Measurements from ENCODE around the gene DCP2. TPM values are rescaled to one million over a fixed set of nuclear protein-coding genes. Genes with fewer than 3 reads are reported as not detected.

Gene DCP2
- total RNA-seq, 1 donor from 2014 or later = 96.1 TPM

- H3K4me3 Mint-ChIP-seq = no peak overlapping the region
- H3K27ac Mint-ChIP-seq (ENCODE audit: unreplicated experiment) = no peak overlapping the region
- no peak for TF ChIP-seq CTCF (conservative IDR thresholded peaks at IDR 0.05)
- no peaks in the 10 kb centered on the region for H3K9me3 Mint-ChIP-seq
- H3K4me1 Mint-ChIP-seq = no peaks in the 10 kb centered on the region
- DNase-seq (ENCODE audit: low read depth, low spot score) = no peak
- no peaks in the 10 kb centered on the region for H3K27me3 Mint-ChIP-seq (ENCODE audit: low read depth)
- H3K36me3 Mint-ChIP-seq (ENCODE audit: low read depth) = peaks cover 12% of the 10 kb centered on the region
Observed at GRCh38 chr5:113003763-113004162, 27.2 kb downstream of the DCP2 start.

- no peaks in the 10 kb centered on the region for H3K9me3 Mint-ChIP-seq
- peaks cover 12% of the 10 kb centered on the region for H3K36me3 Mint-ChIP-seq (ENCODE audit: low read depth)
- no peak for TF ChIP-seq CTCF (conservative IDR thresholded peaks at IDR 0.05)
- DNase-seq (ENCODE audit: low read depth, low spot score) = no peak
- H3K4me1 Mint-ChIP-seq = no peaks in the 10 kb centered on the region
- no peak overlapping the region for H3K4me3 Mint-ChIP-seq
- no peak overlapping the region for H3K27ac Mint-ChIP-seq (ENCODE audit: unreplicated experiment)
- no peaks in the 10 kb centered on the region for H3K27me3 Mint-ChIP-seq (ENCODE audit: low read depth)
Observed at GRCh38 chr5:113005454-113005853, 28.9 kb downstream of the DCP2 start.

GRCh38 chr5:113017881-113018635 lies 41.5 kb downstream of the DCP2 start:
- H3K4me3 Mint-ChIP-seq = no peak overlapping the region
- no peak for DNase-seq (ENCODE audit: low read depth, low spot score)
- no peaks in the 10 kb centered on the region for H3K4me1 Mint-ChIP-seq
- no peaks in the 10 kb centered on the region for H3K9me3 Mint-ChIP-seq
- no peak for TF ChIP-seq CTCF (conservative IDR thresholded peaks at IDR 0.05)
- no peak overlapping the region for H3K27ac Mint-ChIP-seq (ENCODE audit: unreplicated experiment)
- peaks cover 12% of the 10 kb centered on the region for H3K36me3 Mint-ChIP-seq (ENCODE audit: low read depth)
- H3K27me3 Mint-ChIP-seq (ENCODE audit: low read depth) = no peaks in the 10 kb centered on the region

- no peak for TF ChIP-seq CTCF (conservative IDR thresholded peaks at IDR 0.05)
- H3K4me3 Mint-ChIP-seq = no peak overlapping the region
- H3K36me3 Mint-ChIP-seq (ENCODE audit: low read depth) = peaks cover 10% of the 10 kb centered on the region
- DNase-seq (ENCODE audit: low read depth, low spot score) = no peak
- H3K9me3 Mint-ChIP-seq = no peaks in the 10 kb centered on the region
- H3K27me3 Mint-ChIP-seq (ENCODE audit: low read depth) = no peaks in the 10 kb centered on the region
- no peak overlapping the region for H3K27ac Mint-ChIP-seq (ENCODE audit: unreplicated experiment)
- no peaks in the 10 kb centered on the region for H3K4me1 Mint-ChIP-seq
Observed at GRCh38 chr5:113020461-113021273, 44.1 kb downstream of the DCP2 start.

GRCh38 chr5:113022661-113023060 lies 46.1 kb downstream of the DCP2 start:
- Mint-ChIP-seq H3K27ac (ENCODE audit: unreplicated experiment) (no peak overlapping the region), H3K4me1 (no peaks in the 10 kb centered on the region), H3K4me3 (no peak overlapping the region), H3K9me3 (no peaks in the 10 kb centered on the region), H3K36me3 (ENCODE audit: low read depth) (peaks cover 20% of the 10 kb centered on the region), H3K27me3 (ENCODE audit: low read depth) (no peaks in the 10 kb centered on the region)
- TF ChIP-seq CTCF (conservative IDR thresholded peaks at IDR 0.05) = no peak
- no peak for DNase-seq (ENCODE audit: low read depth, low spot score)
